Embryonic facial prominence (tissue), 1 donor: ENCODE data around the gene TDRD12.
"Not testable (repeated sequence)": the region's sequence is repeated elsewhere in the genome, so short reads cannot be mapped to it uniquely, and the experiment has no call there.

ENCODE experiments used
- DNase-seq: peaks from one replicate; pipeline ENCODE4 v3.0.0-alpha.2; 2016; ENCODE audit errors: extremely low spot score

TDRD12 gene

DNA sequence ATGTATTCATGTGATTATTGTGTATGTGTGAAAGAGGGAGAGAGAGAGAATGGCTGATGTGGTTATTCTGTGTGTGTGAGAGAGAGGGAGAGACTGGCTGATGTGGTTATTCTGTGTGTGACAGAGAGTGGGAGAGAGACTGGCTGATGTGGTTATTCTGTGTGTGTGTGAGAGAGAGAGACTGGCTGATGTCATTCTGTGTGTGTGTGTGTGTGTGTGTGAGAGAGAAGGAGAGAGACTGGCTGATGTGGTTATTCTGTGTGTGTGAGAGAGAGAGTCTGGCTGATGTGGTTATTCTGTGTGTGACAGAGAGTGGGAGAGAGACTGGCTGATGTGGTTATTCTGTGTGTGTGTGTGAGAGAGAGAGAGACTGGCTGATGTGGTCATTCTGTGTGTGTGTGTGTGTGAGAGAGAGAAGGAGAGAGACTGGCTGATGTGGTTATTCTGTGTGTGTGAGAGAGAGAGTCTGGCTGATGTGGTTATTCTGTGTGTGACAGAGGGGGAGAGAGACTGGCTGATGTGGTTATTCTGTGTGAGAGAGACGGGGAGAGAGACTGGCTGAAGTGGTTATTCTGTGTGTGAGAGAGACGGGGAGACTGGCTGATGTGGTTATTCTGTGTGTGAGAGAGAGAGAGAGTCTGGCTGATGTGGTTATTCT lies 26.2 kb downstream of the TDRD12 start:
- not testable (repeated sequence) for DNase-seq

- DNase-seq, result not testable (repeated sequence)
These were observed 27.1 kb downstream of the TDRD12 start for GRCh38 chr19:32746631-32747196.

GRCh38 chr19:32748497-32748896 lies 28.9 kb downstream of the TDRD12 start:
- DNase-seq, result no peak

- DNase-seq, result no peak
These were observed 29.4 kb downstream of the TDRD12 start for GRCh38 chr19:32748948-32749347.

- no peak for DNase-seq
These were observed 29.8 kb downstream of the TDRD12 start for GRCh38 chr19:32749361-32749760.

GRCh38 chr19:32750441-32751055 lies 31.0 kb downstream of the TDRD12 start:
- no peak for DNase-seq

DNA sequence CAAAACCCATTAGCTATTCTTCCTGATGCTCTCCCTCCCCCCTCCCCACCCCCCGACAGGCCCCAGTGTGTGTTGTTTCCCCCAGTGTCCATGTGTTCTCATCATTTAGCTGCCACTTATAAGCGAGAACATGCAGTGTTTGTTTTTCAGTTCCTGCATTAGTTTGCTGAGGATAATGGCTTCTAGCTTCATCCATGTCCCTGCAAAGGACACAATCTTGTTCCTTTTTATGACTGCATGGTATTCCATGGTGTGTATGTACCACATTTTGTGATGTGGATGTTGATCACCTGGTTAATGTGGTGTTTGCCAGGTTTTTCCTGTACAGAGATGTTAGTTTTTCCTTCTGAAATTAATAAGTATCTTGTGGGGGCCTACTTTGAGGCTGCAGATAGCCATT lies 31.5 kb downstream of the TDRD12 start:
- DNase-seq, result no peak

- DNase-seq, result no peak
These were observed 37.6 kb downstream of the TDRD12 start for GRCh38 chr19:32757189-32757588.

DNA sequence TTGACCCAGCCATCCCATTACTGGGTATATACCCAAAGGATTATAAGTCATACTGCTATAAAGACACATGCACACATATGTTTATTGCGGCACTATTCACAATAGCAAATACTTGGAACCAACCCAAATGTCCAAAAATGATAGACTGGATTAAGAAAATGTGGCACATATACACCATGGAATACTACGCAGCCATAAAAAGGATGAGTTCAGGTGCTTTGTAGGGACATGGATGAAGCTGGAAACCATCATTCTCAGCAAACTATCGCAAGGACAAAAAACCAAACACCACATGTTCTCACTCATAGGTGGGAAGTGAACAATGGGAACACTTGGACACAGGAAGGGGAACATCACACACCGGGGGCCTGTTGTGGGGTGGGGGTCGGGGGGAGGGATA lies 45.8 kb downstream of the TDRD12 start:
- DNase-seq, result not testable (repeated sequence)

DNA sequence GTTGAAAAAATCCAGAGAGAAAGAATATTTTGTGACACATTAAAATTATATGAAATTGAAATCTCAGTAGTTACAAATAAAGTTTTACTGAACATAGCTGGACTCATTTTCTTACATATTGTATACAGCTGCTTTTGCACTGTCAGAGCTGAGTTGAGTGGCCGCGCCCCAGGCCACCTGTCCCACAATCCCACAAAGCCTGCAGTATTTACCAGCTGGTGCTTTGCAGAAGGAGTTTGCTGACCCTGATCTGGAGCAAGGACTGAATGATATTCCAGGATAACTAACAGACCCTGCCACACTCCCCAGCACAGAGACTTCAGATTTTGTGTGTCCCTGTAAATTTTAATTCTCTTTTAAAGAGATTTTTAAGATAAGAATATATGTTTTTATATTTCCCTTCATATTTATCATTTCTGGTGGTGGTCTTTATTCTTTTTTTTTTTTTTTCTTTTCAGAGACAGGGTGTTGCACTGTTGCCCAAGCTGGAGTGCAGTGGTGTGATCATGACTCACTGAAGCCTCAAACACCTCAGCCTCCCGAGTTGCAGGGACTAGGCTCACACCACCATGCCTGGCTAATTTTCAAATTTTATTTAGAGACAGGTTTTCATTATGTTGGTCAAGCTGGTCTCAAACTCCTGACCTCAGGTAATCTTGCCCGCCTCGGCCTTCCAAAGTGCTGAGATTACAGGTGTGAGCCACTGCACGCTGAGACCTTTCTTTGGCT lies 48.5 kb downstream of the TDRD12 start:
- no peak for DNase-seq

GRCh38 chr19:32771596-32771995 lies 52.0 kb downstream of the TDRD12 start:
- DNase-seq, result no peak

GRCh38 chr19:32773126-32773525 lies 53.6 kb downstream of the TDRD12 start:
- no peak for DNase-seq

GRCh38 chr19:32779082-32779481 lies 59.5 kb downstream of the TDRD12 start:
- no peak for DNase-seq

- DNase-seq, result no peak
These were observed 61.7 kb downstream of the TDRD12 start for GRCh38 chr19:32781280-32781679.

- not testable (repeated sequence) for DNase-seq
These were observed 62.5 kb downstream of the TDRD12 start for GRCh38 chr19:32782089-32782488.

DNA sequence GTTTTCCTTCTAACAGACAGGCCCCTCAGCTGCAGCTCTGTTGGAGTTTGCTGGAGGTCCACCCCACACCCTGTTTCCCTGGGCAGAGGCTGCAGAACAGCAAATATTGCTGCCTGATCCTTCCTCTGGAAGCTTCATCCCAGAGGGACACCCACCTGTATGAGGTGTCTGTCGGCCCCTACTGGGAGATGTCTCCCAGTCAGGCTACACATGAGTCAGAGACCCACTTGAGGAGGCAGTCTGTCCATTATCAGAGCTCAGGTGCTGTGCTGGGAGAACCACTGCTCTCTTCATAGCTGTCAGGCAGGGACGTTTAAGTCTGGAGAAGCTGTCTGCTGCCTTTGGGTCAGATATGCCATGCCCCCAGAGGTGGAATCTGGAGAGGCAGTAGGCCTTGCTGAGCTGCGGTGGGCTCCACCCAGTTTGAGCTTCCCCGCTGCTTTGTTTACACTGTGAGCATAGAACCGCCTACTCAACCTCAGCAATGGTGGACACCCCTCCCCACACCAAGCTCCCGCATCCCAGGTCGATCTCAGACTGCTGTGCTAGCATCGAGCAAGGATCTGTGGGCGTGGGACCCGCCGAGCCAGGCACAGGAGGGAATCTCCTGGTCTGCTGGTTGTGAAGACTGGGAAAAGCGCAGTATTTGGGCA lies 67.7 kb downstream of the TDRD12 start:
- DNase-seq, result not testable (repeated sequence)

DNA sequence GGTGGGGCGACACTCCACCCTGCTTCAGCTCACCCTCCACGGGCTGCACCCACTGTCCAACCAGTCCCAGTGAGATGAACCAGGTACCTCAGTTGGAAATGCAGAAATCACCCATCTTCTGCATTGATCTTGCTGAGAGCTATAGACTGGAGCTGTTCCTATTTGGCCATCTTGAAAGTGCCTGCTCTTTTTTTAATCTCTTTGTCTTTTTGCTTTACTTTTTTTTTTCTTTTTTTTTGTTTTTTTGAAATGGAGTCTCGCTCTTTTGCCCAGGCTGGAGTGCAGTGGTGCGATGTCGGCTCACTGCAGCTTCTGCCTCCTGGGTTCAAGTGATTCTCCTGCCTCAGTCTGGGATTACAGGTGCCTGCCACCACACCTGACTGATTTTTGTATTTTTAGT lies 68.3 kb downstream of the TDRD12 start:
- DNase-seq, result not testable (repeated sequence)

- DNase-seq, result no peak
These were observed 69.9 kb downstream of the TDRD12 start for GRCh38 chr19:32789429-32789828.

- DNase-seq, result no peak
These were observed 78.6 kb downstream of the TDRD12 start for GRCh38 chr19:32798201-32798600.

DNA sequence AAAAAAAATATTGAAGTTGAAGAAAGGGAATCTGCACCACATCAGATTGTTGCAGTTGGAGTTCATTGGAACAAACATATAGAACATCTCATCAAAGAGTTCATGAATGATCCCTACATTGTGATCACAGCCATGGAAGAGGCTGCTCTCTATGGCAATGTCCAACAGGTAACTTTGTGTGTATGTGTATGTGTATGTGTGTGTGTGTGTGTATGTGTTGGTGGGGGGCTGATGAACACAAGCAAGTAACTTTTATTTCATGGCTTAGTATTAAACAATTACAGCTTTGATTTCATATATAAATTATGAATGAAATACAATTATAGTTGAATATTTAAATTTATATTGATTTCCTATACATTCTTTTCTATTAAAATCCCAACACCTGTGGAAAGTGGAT lies 80.6 kb downstream of the TDRD12 start:
- DNase-seq, result no peak

DNA sequence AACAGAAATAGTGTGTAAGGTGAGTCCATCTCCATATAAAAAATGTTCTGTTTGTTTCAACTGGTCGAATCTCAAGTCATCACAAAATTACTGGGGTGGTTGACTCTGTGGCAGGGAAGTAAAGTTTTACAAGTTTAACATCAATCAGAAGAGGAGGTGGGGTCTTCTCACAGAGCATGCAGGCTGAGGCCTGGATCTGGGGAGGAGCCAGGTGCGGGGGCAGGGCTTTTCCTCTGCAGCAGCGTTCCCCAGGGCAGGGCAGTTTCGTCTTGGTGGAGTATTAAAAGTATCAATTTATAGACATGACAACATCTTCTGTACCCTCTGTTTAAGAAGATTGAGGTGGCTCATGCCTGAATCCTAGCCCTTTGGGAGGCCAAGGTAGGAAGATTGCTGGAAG lies 81.2 kb downstream of the TDRD12 start:
- DNase-seq, result no peak

- DNase-seq, result no peak
These were observed 83.3 kb downstream of the TDRD12 start for GRCh38 chr19:32802840-32803239.
